GM21381 (cell line): ENCODE measurements around the gene CD300C.
"Not testable (repeated sequence)": the region's sequence is repeated elsewhere in the genome, so short reads cannot be mapped to it uniquely, and the experiment has no call there.

Source experiments
- ATAC-seq: cut with Tn5 transposase; IDR thresholded peaks from one replicate; pipeline ENCODE4 v1.9.1; 2021; ENCODE audit warnings: mild to moderate bottlenecking, moderate library complexity; ENCODE audit not compliant: unreplicated experiment

CD300C gene

DNA sequence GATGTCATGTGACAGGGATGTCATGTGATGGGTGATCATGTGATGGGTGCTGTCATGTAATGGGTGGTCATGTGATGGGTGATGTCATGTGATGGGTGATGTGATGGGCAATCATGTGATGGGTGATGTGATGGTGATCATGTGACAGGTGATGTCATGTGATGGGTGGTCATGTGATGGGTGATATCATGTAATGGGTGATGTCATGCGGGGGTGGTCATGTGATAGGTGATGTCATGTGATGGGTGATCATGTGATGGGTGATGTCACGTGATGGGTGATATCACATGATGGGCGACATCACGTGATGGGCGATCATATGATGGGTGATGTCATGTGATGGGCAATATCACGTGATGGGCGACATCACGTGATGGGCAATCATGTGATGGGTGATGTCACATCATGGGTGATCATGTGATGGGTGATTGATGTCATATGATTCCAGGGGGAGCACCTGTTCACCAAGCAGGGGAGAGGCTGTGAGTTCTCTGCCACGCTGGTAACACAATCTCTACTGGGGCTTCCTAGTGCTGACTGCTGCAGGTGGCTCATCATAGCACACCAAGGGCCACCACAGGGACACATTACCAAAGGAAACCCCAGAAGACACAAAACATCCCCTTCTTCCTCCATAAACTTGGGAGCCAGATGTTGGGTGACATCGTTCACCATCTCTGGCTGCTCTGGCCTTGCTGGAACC lies 31.1 kb downstream of the CD300C start:
- ATAC-seq, result no peak

GRCh38 chr17:74513987-74514631 lies 31.8 kb downstream of the CD300C start:
- ATAC-seq, result no peak

GRCh38 chr17:74512624-74513091 lies 33.3 kb downstream of the CD300C start:
- peak; percentile 59 for ATAC-seq

GRCh38 chr17:74512036-74512435 lies 33.9 kb downstream of the CD300C start:
- no peak for ATAC-seq

- ATAC-seq, result no peak
Observed at GRCh38 chr17:74508156-74508555, 37.8 kb downstream of the CD300C start.

- ATAC-seq, result not testable (repeated sequence)
Observed at GRCh38 chr17:74503949-74504348, 42.0 kb downstream of the CD300C start.

DNA sequence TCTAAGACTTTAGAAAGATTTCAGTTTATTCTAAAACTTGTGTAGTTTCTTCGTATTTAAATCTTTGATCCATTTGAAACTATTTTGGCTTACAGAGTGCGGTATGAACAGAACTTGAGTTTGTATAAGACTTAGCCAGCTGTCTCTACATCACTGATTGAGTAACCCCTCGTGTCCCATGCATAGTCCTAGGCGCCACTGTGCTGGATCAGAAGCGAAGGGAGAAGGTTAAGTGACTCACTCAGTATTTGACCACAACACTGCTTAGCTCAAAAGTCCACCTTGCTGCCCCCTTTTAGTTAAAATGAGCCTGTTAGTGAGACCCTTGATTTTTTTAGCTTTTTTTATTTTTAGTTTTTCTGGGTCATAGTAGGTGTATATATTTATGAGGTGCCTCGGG lies 43.1 kb downstream of the CD300C start:
- ATAC-seq, result no peak

GRCh38 chr17:74499992-74500391 lies 45.9 kb downstream of the CD300C start:
- ATAC-seq, result no peak

DNA sequence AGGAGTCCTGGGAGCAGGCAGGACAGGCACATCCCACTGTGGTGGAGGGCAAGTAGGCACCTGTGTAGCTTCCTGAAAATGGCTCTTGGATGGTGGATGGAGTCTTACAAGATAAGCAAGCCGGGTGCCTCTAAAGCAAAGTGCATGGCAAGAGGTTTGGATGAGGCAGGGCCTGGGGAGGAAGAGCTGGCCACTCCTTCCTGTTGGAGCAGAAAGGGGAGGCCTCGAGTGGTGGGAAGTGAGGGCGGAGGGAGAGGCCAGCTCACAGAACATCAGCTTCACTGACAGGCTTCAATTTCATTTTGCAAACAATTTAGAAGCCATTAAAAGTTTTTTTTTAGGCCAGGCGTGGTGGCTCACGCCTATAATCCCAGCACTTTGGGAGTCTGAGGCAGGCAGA lies 48.4 kb downstream of the CD300C start:
- no peak for ATAC-seq

DNA sequence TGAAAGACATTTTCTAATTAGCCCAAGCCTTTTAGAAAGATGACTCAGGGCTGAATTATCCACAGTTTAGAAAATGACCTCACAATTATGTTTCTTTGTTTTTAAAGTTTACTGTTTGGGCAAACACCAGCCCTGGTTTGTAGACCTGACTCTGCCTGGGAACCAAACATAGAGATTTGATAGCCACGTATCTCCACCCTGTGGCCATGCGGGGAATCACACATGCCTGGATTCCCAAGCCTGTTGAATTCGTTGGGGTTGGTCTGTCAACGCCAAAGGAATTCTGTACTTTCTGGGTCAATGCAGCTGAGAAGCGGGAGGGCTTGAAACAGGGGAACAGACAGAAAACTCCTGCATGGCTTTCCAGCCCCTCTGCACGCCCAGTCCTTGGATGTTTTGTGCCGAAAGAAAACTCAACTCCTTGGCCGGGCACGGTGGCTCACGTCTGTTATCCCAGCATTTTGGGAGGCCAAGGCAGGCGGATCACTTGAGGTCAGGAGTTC lies 52.5 kb downstream of the CD300C start:
- ATAC-seq, result no peak

DNA sequence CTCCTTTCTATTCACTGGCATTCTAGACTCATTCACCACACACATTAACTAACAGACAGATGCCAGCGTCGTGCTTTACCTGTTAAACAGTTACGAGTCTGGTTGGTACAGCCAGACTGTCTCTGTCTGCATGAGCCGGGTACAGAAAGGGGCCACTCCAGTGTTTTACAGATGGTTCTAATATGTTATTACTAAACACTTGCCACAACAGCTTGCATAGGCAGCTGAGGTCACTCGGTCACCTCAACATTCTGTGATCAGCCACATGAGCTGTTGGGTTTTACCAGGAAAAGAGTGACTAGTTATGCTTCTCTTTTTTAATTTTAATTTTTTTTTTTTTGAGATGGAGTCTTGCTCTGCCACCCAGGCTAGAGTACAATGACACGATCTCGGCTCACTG lies 54.3 kb downstream of the CD300C start:
- no peak for ATAC-seq
